ENCODE results near the gene GRM5. TPM values are rescaled to one million over a fixed set of nuclear protein-coding genes. Genes with fewer than 3 reads are reported as not detected.

Gene GRM5
- total RNA-seq, 1 donor from 2014 or later: 0.13 TPM

DNA sequence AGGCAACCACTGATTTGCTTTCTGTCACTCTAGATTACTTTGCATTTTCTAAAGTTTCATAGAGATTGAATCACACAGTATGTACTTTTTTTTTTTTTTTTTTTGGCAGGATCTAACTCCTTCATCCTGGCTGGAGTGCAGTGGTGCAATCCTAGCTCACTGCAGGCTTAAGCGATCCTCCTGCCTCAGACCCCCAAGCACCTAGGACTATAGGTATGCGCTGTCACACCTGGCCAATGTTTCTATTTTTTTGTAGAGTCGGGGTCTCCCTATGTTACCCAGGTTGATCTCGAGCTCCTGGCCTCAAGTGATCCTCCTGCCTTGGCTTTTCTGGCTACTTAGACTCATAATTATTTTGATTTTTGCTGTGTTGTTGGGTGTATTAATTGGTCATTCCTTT lies 433.6 kb downstream of the GRM5 start:
- DNase-seq (ENCODE audit: low spot score): no peak
- intact Hi-C loops (cut with DNase I): no loop called here

DNA sequence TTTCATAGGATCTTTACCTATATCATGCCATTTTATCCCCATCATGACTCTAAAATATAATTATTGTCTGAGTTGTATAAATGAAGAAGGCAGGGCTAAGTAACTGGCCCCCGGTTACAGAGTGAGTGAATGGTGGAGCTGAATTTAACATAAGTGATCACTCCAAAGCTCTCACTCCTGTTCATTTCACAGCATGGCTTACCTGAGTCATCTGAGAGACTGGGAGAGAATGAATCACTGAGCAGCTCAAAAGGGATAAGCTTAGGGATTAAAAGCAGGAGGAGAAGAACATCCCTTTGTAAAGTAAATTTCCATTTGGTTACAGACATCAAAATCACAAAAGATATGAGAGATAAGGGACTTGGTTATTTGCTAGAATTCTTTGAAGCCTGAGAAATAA lies 434.3 kb downstream of the GRM5 start:
- no peak for DNase-seq (ENCODE audit: low spot score)
- intact Hi-C loops (cut with DNase I): no loop called here

- intact Hi-C loops (cut with DNase I): no loop called here
- no peak for DNase-seq (ENCODE audit: low spot score)
Measured at GRCh38 chr11:88629496-88629895, 436.3 kb downstream of the GRM5 start.

DNA sequence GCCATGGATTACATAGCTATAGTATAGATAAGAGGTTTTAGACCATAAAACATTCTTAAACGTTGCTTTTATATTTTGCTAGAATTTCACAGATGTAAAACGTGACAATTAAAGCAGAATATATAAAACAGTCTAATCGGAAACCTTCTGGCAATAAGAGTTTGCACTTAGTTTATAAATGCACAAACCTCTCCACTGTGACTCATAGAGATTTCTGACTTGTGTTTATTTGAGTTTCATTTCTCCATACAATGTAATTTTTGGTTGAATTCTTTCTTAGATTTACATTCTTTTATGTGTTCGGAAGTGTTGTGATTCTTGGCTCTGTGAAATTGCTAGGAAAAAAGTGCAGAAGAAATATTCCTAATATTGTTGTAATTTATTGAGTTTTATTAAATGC lies 439.6 kb downstream of the GRM5 start:
- intact Hi-C loops (cut with DNase I): no loop called here
- DNase-seq (ENCODE audit: low spot score): no peak

DNA sequence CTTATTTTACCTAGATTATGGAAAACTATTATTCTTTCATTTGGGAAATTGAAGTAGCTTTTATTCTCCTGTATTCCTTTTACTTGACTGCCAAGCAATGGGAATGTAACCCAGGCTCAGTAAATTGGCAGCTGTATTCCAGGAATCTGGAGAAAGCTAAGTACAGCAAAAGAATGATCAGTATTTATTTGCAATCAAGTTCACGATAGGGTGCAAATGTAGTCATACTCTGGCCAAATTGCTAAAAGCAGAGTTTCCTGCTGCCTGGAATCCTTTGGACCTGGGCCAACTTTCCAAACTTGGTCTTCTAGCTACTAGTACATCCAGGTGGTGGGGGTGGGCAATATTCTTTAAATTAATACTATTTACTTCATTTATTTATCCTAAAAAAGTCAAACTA lies 442.3 kb downstream of the GRM5 start:
- intact Hi-C loops (cut with DNase I): no loop called here
- DNase-seq (ENCODE audit: low spot score): no peak

DNA sequence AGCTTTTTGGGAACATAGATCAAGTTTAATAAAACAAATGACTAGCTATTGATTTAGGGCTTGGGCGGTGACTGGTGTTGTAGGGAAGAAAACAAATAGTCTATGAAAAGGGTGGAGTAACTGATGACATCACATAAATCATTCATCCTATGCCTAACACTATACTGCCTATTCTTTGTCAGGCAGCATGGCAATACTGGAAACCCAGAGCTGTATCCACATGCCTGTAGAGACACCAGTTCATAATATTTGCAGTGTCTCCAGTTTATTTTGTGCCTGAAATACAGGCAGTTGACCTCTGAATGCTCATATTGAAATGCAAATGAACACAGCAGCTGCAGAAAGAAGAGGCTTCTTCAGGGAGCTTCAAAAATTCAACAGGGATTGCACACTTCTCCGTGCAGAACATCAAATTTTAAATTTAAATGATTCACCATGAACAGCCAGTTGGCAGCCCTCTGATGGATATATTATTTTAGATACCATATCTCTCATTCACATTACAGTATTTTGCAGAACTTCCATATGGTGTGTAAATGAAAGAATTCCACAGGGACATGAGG lies 445.1 kb downstream of the GRM5 start:
- DNase-seq (ENCODE audit: low spot score): no peak

GRCh38 chr11:88619656-88620385 lies 446.0 kb downstream of the GRM5 start:
- no peak for DNase-seq (ENCODE audit: low spot score)
- intact Hi-C loops (cut with DNase I): no loop called here

More for the DNA sequence above, 445.1 kb downstream of the GRM5 start:
- intact Hi-C loops (cut with DNase I): no loop called here

GRCh38 chr11:88619071-88619425 lies 446.7 kb downstream of the GRM5 start:
- DNase-seq (ENCODE audit: low spot score): no peak
- intact Hi-C loops (cut with DNase I): no loop called here

DNA sequence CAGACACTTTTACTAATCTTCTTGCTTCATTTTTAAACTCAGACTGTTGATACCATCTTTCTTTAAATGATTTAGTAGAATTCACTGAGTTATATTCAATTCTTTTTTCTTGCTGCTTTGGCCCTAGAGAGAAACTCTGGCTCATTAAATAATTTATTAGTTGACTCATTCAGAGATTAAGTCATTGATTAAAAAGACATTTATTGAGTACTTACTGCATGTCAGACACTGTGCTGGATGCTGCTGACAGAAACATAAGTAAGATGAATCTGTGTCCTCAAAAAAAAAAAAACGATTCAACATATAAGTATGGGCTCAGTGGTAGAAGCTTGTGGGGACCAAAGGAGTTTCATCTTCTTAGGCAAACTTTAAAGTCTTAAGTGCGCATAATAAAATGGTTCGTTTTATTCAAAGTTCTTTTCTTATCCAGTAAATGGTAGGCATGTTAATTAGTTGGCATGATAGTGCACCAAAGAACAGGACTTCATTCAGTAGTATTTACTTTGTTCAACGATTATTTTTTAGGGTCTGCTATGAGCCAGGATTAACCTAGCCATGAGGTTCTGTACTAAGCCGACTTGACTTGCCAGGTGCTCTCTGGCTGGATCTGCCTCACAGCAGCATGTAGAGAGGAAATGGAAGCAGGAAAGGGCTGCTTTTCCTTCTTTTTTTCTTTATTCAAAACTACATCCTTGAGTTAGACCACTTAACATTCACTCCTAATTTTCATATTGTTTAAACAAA lies 447.3 kb downstream of the GRM5 start:
- DNase-seq (ENCODE audit: low spot score): no peak
- intact Hi-C loops (cut with DNase I): no loop called here

DNA sequence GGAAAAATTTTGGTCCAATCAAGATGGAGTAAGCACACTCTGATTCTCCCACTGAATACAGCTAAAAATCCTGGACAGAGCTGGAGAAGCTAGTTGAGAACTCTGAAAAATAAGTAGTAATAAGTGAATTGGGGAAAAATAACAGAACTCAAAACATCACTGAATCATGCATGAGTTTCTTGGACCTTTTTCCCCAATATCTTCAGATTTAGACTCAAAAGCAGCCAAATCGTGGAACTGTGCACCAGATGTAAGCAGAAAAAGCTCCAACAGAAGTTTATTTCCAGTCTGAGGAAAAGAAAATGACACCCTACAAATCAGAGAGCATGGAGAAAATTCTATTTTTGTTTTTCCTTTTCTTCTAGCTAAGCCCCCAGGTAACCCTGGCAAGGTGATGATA lies 448.6 kb downstream of the GRM5 start:
- no peak for DNase-seq (ENCODE audit: low spot score)
- intact Hi-C loops (cut with DNase I): no loop called here

DNA sequence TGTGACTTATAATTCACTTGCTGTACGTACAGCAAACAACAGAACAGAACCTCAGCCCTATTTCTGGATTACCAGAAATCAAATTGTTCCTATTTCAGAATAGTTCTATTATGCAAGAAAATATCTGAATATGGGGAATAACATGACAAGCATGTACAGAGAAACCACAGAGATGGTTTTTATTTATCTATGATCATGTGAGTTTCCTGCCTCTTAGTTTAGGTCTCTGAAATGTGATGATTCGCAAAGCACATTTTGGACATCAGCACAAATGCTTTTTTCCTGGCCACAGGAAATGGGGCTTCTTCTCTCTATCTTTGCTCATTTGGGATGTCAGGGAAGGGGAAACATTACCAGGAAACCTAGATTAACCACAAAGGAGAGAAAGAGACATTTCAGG lies 461.5 kb downstream of the GRM5 start:
- intact Hi-C loops (cut with DNase I): no loop called here

GRCh38 chr11:88603091-88603867 lies 462.5 kb downstream of the GRM5 start:
- no peak for DNase-seq (ENCODE audit: low spot score)

More for the DNA sequence above, 461.5 kb downstream of the GRM5 start:
- DNase-seq (ENCODE audit: low spot score): no peak

GRCh38 chr11:88597387-88597786 lies 468.4 kb downstream of the GRM5 start:
- intact Hi-C loops (cut with DNase I): no loop called here
- DNase-seq (ENCODE audit: low spot score): no peak

More at GRCh38 chr11:88603091-88603867, 462.5 kb downstream of the GRM5 start:
- intact Hi-C loops (cut with DNase I): no loop called here

DNA sequence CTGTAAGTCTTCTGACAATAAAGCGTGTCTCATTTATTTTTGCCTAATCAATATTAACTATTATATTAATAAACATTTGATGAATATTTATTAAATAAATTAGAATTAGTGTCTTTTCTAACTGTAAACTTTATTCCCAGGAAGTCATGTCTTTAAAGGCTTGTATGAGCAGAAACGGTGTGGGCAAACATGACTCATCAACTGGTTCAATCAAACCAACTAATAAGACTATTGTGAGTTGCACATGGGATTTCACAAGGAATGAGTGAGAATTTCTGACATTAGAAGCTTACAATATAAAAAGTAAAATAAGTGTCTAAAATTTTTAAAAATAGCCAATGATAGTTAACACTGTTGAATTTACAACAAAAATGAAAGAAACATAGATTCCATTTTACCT lies 469.0 kb downstream of the GRM5 start:
- intact Hi-C loops (cut with DNase I): no loop called here
- no peak for DNase-seq (ENCODE audit: low spot score)

DNA sequence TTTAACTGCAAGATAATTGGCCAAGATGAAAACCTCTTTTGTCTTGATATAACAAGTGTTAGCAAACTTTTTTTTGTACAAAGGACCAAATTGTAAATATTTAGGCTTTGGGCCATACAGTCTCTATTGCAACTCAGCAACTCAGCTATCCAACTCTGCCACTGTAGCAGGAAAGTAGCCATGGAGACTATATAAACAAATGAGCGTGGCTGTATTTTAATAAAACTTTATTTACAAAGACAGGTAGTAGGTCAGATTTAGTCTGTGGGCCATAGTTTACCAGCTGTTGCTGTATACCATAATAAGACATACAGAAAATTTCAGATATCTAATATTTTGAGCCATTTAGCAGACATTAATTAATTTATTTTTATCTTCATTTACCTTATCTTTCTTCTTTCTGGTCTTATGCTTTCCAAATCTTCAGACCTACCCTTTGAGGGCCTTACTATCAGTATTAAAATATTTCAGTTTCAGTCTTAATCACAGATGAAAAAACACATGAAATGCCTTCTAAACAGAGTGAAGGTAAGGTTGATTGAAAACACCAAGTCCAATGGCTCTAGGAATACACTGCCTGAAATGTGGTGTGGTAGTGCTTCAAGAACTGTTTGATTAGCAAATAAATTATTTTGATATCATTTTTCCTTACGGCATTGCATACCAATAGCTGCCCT lies 471.4 kb downstream of the GRM5 start:
- no peak for DNase-seq (ENCODE audit: low spot score)
- intact Hi-C loops (cut with DNase I): no loop called here

- intact Hi-C loops (cut with DNase I): no loop called here
- DNase-seq (ENCODE audit: low spot score): no peak
Measured at GRCh38 chr11:88590361-88590760, 475.4 kb downstream of the GRM5 start.

DNA sequence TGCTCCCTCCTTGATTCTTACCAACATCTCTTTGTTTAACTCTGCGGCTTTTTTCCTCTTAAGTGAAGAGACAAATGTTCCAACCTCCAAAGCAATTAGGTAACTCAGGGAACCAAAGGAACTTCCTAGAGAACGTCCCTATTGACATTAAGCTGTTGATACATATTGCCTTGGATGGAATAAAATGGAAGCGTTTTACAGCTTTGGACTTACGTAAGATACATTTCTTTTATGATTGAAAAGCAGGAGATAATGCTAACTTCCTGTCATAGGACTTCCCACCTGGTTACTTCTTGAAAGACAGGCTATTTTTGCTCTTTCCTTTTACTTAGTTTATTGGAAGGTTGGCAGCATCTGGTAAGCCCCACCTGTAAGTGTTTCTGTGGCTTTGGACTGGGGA lies 482.5 kb downstream of the GRM5 start:
- intact Hi-C loops (cut with DNase I): no loop called here
- no peak for DNase-seq (ENCODE audit: low spot score)

DNA sequence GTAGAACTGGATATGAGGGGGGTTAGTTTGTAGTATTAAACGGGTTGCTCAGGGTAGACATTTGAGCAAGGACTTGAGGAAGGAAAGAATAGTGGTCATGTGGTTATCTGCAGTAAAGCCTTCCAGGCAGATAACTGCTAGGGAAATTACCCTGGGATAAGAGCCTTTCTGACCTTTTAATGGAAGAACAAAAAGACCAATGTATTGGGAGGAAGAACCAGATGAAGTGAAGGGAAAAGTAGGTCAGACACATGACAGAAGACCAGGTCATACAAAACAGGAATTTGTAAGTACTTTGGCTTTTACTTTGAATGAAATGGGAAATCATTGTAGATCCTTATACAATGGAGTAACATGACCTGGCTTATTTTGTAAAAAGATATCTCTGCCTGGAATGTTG lies 486.3 kb downstream of the GRM5 start:
- DNase-seq (ENCODE audit: low spot score): no peak

DNA sequence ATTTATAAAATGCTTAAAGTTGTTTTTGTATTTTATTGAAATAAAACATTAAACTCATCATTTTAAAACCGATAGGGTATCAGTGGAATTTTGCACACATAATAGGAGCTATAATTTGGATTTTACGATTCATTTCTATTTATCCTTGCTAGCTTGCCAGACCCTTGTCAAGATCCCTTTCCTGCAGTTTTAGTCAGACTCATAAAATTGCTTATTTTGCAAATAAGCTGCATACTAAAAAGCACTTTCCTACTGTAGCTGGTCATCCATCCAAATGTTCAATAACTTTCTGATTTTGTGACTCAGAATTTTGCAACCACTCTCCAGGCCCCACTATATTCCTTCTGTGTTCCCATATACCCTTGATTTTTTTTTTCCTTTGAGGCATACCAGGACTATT lies 489.0 kb downstream of the GRM5 start:
- no peak for DNase-seq (ENCODE audit: low spot score)

More for the DNA sequence above, 486.3 kb downstream of the GRM5 start:
- intact Hi-C loops (cut with DNase I): no loop called here

DNA sequence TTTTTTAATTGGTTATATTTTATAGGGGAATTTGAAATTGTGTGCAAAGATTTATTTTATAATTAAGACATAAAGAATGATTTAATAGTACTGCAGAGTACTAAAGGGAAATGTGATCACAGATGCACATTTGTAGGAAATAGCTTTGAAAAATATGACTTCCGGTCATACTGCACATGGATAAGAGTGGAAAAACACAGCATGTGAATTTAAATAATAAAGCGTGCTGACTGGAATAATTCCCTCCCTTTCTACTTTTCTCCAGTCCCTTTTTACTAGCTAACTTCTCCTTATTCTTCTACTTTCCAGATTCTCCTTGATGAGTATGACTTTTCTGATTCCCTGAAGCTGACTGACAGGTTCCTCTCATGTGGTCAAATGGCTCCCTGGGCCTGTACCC lies 489.9 kb downstream of the GRM5 start:
- DNase-seq (ENCODE audit: low spot score): no peak
- intact Hi-C loops (cut with DNase I): no loop called here

More for the DNA sequence above, 489.0 kb downstream of the GRM5 start:
- intact Hi-C loops (cut with DNase I): no loop called here
